Mammary epithelial cell (primary cell): ENCODE data around the gene LYVE1.

ENCODE experiments used
- EZH2 ChIP-seq: IDR thresholded peaks from 2 replicates; pipeline ENCODE4 v1.6.1; 2012; ENCODE audit warnings: low read length, inconsistent platforms, borderline replicate concordance
- TF ChIP-seq, protein P1 (sequence below), 2 donors: IDR thresholded peaks in 1 of 2; conservative IDR thresholded peaks in 1 of 2; 2 replicates each; pipeline ENCODE4 v1.5.1; 2011 to 2012; ENCODE audit warnings: inconsistent platforms in 2 of 2, low read length in 2 of 2, mild to moderate bottlenecking in 2 of 2, control low read depth in 1 of 2, low read depth in 1 of 2; ENCODE audit not compliant: insufficient read depth in 1 of 2; ENCODE audit errors: extremely low read depth in 1 of 2

DNA sequence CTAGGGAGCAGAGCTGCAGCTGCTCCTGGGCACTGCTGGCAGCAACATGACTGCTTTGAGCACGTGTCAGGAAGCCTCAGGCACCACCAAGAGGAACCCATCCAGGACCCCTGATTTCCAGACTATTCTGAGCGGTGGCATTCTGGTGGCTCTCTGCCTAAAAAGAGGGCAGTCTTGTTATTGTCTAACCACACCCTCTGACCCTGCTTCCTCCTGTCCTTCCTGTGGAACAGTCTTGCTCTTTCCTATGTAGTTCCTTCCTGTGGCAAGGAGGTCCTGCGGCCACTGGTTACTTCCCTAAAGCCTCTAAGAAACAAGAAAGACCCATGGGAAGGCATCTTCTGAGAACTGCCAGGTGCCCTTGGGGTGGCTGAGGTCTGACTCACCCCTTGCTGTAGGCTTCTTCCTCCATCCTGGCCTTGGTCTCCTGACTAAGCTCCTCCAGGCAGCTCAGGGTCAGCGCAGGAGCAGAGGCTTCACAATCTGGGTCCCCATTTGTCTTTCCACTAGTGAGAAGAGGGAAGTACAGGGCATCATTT, 13.1 kb upstream of the LYVE1 start:
- TF ChIP-seq, protein P1, sequence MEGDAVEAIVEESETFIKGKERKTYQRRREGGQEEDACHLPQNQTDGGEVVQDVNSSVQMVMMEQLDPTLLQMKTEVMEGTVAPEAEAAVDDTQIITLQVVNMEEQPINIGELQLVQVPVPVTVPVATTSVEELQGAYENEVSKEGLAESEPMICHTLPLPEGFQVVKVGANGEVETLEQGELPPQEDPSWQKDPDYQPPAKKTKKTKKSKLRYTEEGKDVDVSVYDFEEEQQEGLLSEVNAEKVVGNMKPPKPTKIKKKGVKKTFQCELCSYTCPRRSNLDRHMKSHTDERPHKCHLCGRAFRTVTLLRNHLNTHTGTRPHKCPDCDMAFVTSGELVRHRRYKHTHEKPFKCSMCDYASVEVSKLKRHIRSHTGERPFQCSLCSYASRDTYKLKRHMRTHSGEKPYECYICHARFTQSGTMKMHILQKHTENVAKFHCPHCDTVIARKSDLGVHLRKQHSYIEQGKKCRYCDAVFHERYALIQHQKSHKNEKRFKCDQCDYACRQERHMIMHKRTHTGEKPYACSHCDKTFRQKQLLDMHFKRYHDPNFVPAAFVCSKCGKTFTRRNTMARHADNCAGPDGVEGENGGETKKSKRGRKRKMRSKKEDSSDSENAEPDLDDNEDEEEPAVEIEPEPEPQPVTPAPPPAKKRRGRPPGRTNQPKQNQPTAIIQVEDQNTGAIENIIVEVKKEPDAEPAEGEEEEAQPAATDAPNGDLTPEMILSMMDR (conservative IDR thresholded peaks at IDR 0.05 in 1 of 2, IDR thresholded peaks at IDR 0.05 in 1 of 2; ENCODE audit: extremely low read depth in 1 of 2, insufficient read depth in 1 of 2, low read depth in 1 of 2, low read length in 2 of 2), result no peak
- TF ChIP-seq EZH2, result no peak
